HFFc6 (cell line): ENCODE data around the gene VSNL1. TPM values are rescaled to one million over a fixed set of nuclear protein-coding genes. Genes with fewer than 3 reads are reported as not detected.

ENCODE experiments used
- DNase-seq: peaks from one replicate; pipeline ENCODE4 v3.0.0-alpha.2; 2018
- H3K27ac Mint-ChIP-seq: 2 replicates; pipeline ENCODE4 v1.8.0; 2020; ENCODE audit warnings: mild to moderate bottlenecking, mixed read lengths
- H3K27me3 Mint-ChIP-seq: 2 replicates; pipeline ENCODE4 v1.8.0; 2021; ENCODE audit warnings: mild to moderate bottlenecking, moderate library complexity, mixed read lengths; ENCODE audit not compliant: insufficient read depth
- H3K36me3 Mint-ChIP-seq: 2 replicates; pipeline ENCODE4 v1.8.0; 2021; ENCODE audit warnings: low read depth, mixed read lengths
- H3K4me1 Mint-ChIP-seq: 2 replicates; pipeline ENCODE4 v1.8.0; 2020; ENCODE audit warnings: low read depth, mixed read lengths
- H3K4me3 Mint-ChIP-seq: 2 replicates; pipeline ENCODE4 v1.8.0; 2020; ENCODE audit warnings: mild to moderate bottlenecking, moderate library complexity, mixed read lengths
- H3K9me3 Mint-ChIP-seq: 2 replicates; pipeline ENCODE4 v1.8.0; 2020; ENCODE audit warnings: mild to moderate bottlenecking, mixed read lengths
- CTCF ChIP-seq: fragments of 200-600 bp; sonication (generic); IDR thresholded peaks from 2 replicates; pipeline ENCODE4 v1.5.0; 2021; ENCODE audit warnings: antibody characterized with exemption, mild to moderate bottlenecking
- total RNA-seq, 6 experiments: library from RNA; stranded (reverse); fragmentation: NEBNext Ultra II Directional; extraction: Animal tissue kit (Norgen Biotek cat#: 25700); gene quantifications; 2 replicates in 1 of 6; 3 replicates in 5 of 6; pipeline ENCODE4 v1.2.3, GENCODE V29; 2021

The VSNL1 gene
- total RNA-seq, 6 experiments from 2014 or later, result not detected

GRCh38 chr2:17541531-17541950, 1.0 kb downstream of the VSNL1 start:
- no peak for TF ChIP-seq CTCF
- H3K4me1 Mint-ChIP-seq, result peaks cover 15% of the 10 kb centered on the region
- DNase-seq, result no peak
- no peak overlapping the region for H3K4me3 Mint-ChIP-seq
- peaks cover 26% of the 10 kb centered on the region for H3K27me3 Mint-ChIP-seq
- no peaks in the 10 kb centered on the region for H3K36me3 Mint-ChIP-seq
- no peaks in the 10 kb centered on the region for H3K9me3 Mint-ChIP-seq
- H3K27ac Mint-ChIP-seq, result no peak overlapping the region

DNA sequence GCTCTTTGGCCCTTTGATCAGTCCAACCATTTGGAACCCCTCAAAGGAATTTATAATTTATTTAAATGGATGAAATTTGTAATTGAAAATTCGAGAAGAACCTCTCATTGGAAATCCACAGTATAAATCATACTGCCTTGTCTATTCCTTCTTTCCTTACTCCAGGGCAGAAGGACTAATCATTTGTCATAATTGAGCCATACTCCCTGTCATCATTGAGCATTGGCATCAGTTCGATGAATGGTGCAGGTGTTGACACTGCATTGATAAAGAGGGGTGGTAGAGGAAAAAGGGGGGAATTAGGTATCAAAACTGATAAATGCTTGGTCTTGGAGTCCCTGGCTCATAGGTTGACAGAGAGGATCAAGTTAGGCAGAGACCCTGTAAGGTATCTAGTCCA, 2.0 kb downstream of the VSNL1 start:
- Mint-ChIP-seq H3K27me3 (peaks cover 26% of the 10 kb centered on the region), H3K27ac (no peak overlapping the region)
- no peak for TF ChIP-seq CTCF

GRCh38 chr2:17543131-17543660, 2.7 kb downstream of the VSNL1 start:
- Mint-ChIP-seq H3K27ac (no peak overlapping the region), H3K4me3 (no peak overlapping the region)

More for the DNA sequence above, 2.0 kb downstream of the VSNL1 start:
- Mint-ChIP-seq H3K36me3 (no peaks in the 10 kb centered on the region), H3K4me1 (peaks cover 15% of the 10 kb centered on the region), H3K4me3 (no peak overlapping the region), H3K9me3 (no peaks in the 10 kb centered on the region)
- DNase-seq, result no peak

GRCh38 chr2:17543848-17544247, 3.4 kb downstream of the VSNL1 start:
- Mint-ChIP-seq H3K4me3 (no peak overlapping the region), H3K27ac (no peak overlapping the region), H3K9me3 (no peaks in the 10 kb centered on the region), H3K4me1 (peaks cover 15% of the 10 kb centered on the region), H3K36me3 (no peaks in the 10 kb centered on the region), H3K27me3 (peaks cover 26% of the 10 kb centered on the region)
- no peak for TF ChIP-seq CTCF
- no peak for DNase-seq

More at GRCh38 chr2:17543131-17543660, 2.7 kb downstream of the VSNL1 start:
- DNase-seq, result no peak
- TF ChIP-seq CTCF, result no peak
- H3K9me3 Mint-ChIP-seq, result no peaks in the 10 kb centered on the region
- H3K36me3 Mint-ChIP-seq, result no peaks in the 10 kb centered on the region
- peaks cover 26% of the 10 kb centered on the region for H3K27me3 Mint-ChIP-seq
- H3K4me1 Mint-ChIP-seq, result peaks cover 15% of the 10 kb centered on the region

DNA sequence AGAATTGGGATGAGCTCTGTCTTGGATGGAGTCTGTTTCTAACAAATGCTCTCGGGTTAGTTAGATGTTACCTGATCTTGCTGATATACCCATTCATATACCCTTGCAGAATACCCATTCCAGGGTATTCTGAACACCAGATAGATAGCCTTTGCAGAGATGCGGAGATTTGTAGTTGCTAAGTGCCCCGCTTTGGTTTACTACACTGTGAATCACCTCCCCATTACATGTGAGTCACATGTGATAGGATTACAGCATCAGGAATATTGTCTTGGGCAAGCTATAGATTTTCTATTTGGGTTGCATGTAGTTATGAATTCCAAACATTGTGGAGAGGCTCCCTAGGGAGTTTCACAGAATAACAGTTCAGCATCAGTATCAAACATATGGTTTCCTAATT, 3.8 kb downstream of the VSNL1 start:
- Mint-ChIP-seq H3K4me1 (peaks cover 13% of the 10 kb centered on the region), H3K36me3 (no peaks in the 10 kb centered on the region), H3K4me3 (no peak overlapping the region), H3K9me3 (no peaks in the 10 kb centered on the region), H3K27ac (no peak overlapping the region), H3K27me3 (peaks cover 25% of the 10 kb centered on the region)
- no peak for TF ChIP-seq CTCF
- DNase-seq, result no peak
